ENCODE data around the gene LMLN. TPM values are rescaled to one million over a fixed set of nuclear protein-coding genes. Genes with fewer than 3 reads are reported as not detected.
"Not testable (repeated sequence)": the region's sequence is repeated elsewhere in the genome, so short reads cannot be mapped to it uniquely, and the experiment has no call there.

Gene LMLN
- polyA plus RNA-seq, 3 donors, result 7.0 to 14.9 (median 9.3) TPM

- no peak for DNase-seq (ENCODE audit: extremely low read depth in 1 of 11, low read depth in 9 of 11, low spot score in 4 of 11)
Measured at GRCh38 chr3:197997936-197998335, 37.9 kb downstream of the LMLN start.

- DNase-seq (ENCODE audit: extremely low read depth in 1 of 11, low read depth in 9 of 11, low spot score in 4 of 11), result no peak
Measured at GRCh38 chr3:198017090-198017489, 57.1 kb downstream of the LMLN start.

- DNase-seq (ENCODE audit: extremely low read depth in 1 of 11, low read depth in 9 of 11, low spot score in 4 of 11), result no peak
Measured at GRCh38 chr3:198018416-198018815, 58.4 kb downstream of the LMLN start.

GRCh38 chr3:198019115-198019514 lies 59.1 kb downstream of the LMLN start:
- no peak for DNase-seq (ENCODE audit: extremely low read depth in 1 of 11, low read depth in 9 of 11, low spot score in 4 of 11)

GRCh38 chr3:198021320-198021719 lies 61.3 kb downstream of the LMLN start:
- DNase-seq (ENCODE audit: extremely low read depth in 1 of 11, low read depth in 9 of 11, low spot score in 4 of 11), result no peak

- DNase-seq (ENCODE audit: extremely low read depth in 1 of 11, low read depth in 9 of 11, low spot score in 4 of 11), result no peak
Measured at GRCh38 chr3:198022604-198023003, 62.6 kb downstream of the LMLN start.

GRCh38 chr3:198025644-198026043 lies 65.6 kb downstream of the LMLN start:
- DNase-seq (ENCODE audit: extremely low read depth in 1 of 11, low read depth in 9 of 11, low spot score in 4 of 11), result no peak

GRCh38 chr3:198026620-198027019 lies 66.6 kb downstream of the LMLN start:
- DNase-seq (ENCODE audit: extremely low read depth in 1 of 11, low read depth in 9 of 11, low spot score in 4 of 11), result no peak

- DNase-seq (ENCODE audit: extremely low read depth in 1 of 11, low read depth in 9 of 11, low spot score in 4 of 11), result no peak
Measured at GRCh38 chr3:198027045-198027798, 67.2 kb downstream of the LMLN start.

- no peak for DNase-seq (ENCODE audit: extremely low read depth in 1 of 11, low read depth in 9 of 11, low spot score in 4 of 11)
Measured at GRCh38 chr3:198027799-198028390, 67.9 kb downstream of the LMLN start.

- no peak for DNase-seq (ENCODE audit: extremely low read depth in 1 of 11, low read depth in 9 of 11, low spot score in 4 of 11)
Measured at GRCh38 chr3:198028718-198029117, 68.7 kb downstream of the LMLN start.

GRCh38 chr3:198030125-198030524 lies 70.1 kb downstream of the LMLN start:
- no peak for DNase-seq (ENCODE audit: extremely low read depth in 1 of 11, low read depth in 9 of 11, low spot score in 4 of 11)

GRCh38 chr3:198030726-198031125 lies 70.7 kb downstream of the LMLN start:
- no peak for DNase-seq (ENCODE audit: extremely low read depth in 1 of 11, low read depth in 9 of 11, low spot score in 4 of 11)

- no peak for DNase-seq (ENCODE audit: extremely low read depth in 1 of 11, low read depth in 9 of 11, low spot score in 4 of 11)
Measured at GRCh38 chr3:198032039-198032936, 72.3 kb downstream of the LMLN start.

- no peak for DNase-seq (ENCODE audit: extremely low read depth in 1 of 11, low read depth in 9 of 11, low spot score in 4 of 11)
Measured at GRCh38 chr3:198043119-198043518, 83.1 kb downstream of the LMLN start.

- no peak for DNase-seq (ENCODE audit: extremely low read depth in 1 of 11, low read depth in 9 of 11, low spot score in 4 of 11)
Measured at GRCh38 chr3:198046120-198046857, 86.3 kb downstream of the LMLN start.

- DNase-seq (ENCODE audit: extremely low read depth in 1 of 11, low read depth in 9 of 11, low spot score in 4 of 11), result no peak
Measured at GRCh38 chr3:198048445-198048844, 88.4 kb downstream of the LMLN start.

GRCh38 chr3:198051836-198052235 lies 91.8 kb downstream of the LMLN start:
- DNase-seq (ENCODE audit: extremely low read depth in 1 of 11, low read depth in 9 of 11, low spot score in 4 of 11), result no peak

- not testable (repeated sequence) for DNase-seq (ENCODE audit: extremely low read depth in 1 of 11, low read depth in 9 of 11, low spot score in 4 of 11)
Measured at GRCh38 chr3:198053462-198053861, 93.4 kb downstream of the LMLN start.

All from renal cortex interstitium (tissue), 11 donors.